Natural killer cell treated with Interleukin-12 subunit alpha and Interleukin-12 subunit beta and Interleukin-15 and Interleukin-18, amount 100 ng/mL, for 72 hours (primary cell): ENCODE measurements around the gene INO80. TPM values are rescaled to one million over a fixed set of nuclear protein-coding genes. Genes with fewer than 3 reads are reported as not detected.

Experiments used
- ATAC-seq, 2 donors: fragments of 150-1000 bp; cut with Tn5 transposase in 1 of 2; sonication (Bioruptor Pico), chemical (Tn5 transposase) in 1 of 2; 2 replicates each; pipeline ENCODE4 v1.10.0; 2021
- DNase-seq: peaks from one replicate; pipeline ENCODE4 v3.0.0; 2022; ENCODE audit warnings: low spot score
- H3K27ac Mint-ChIP-seq, 2 donors: 1 replicate in 1 of 2; 2 replicates in 1 of 2; pipeline ENCODE4 v1.8.0; 2022; ENCODE audit warnings: mixed read lengths in 2 of 2, mild to moderate bottlenecking in 1 of 2, moderate library complexity in 1 of 2
- H3K27me3 Mint-ChIP-seq, 2 donors: 1 replicate in 1 of 2; 2 replicates in 1 of 2; pipeline ENCODE4 v1.8.0; 2022; ENCODE audit warnings: mixed read lengths in 2 of 2
- H3K36me3 Mint-ChIP-seq: one replicate; pipeline ENCODE4 v1.8.0; 2022; ENCODE audit warnings: mixed read lengths
- H3K4me1 Mint-ChIP-seq, 2 donors: 1 replicate in 1 of 2; 2 replicates in 1 of 2; pipeline ENCODE4 v1.8.0; 2022; ENCODE audit warnings: low read depth in 2 of 2, mixed read lengths in 2 of 2, mild to moderate bottlenecking in 1 of 2
- H3K4me3 Mint-ChIP-seq: one replicate; pipeline ENCODE4 v1.8.0; 2022; ENCODE audit warnings: mixed read lengths
- H3K9me3 Mint-ChIP-seq: 2 replicates; pipeline ENCODE4 v1.8.0; 2022; ENCODE audit warnings: mixed read lengths
- total RNA-seq, 2 donors: library from RNA; stranded (reverse); gene quantifications; one replicate each; pipeline ENCODE4 v1.2.3, GENCODE V29; 2022

INO80 gene
- total RNA-seq, 2 donors from 2014 or later = 34.3 to 55.7 TPM

GRCh38 chr15:41051139-41051538 lies 64.9 kb downstream of the INO80 start:
- no peak for ATAC-seq
- H3K9me3 Mint-ChIP-seq = no peaks in the 10 kb centered on the region
- H3K27ac Mint-ChIP-seq = no peak overlapping the region
- H3K36me3 Mint-ChIP-seq = peaks cover 52% of the 10 kb centered on the region
- peaks cover 0 to 4% of the 10 kb centered on the region in 2 donors for H3K4me1 Mint-ChIP-seq
- H3K4me3 Mint-ChIP-seq = no peak overlapping the region
- no peak for DNase-seq
- H3K27me3 Mint-ChIP-seq = no peaks in the 10 kb centered on the region

GRCh38 chr15:41048852-41049251 lies 67.2 kb downstream of the INO80 start:
- DNase-seq (no peak), ATAC-seq (no peak)
- Mint-ChIP-seq H3K4me3 (no peak overlapping the region), H3K4me1 (peaks cover 0 to 4% of the 10 kb centered on the region in 2 donors), H3K27ac (peak overlapping the region in 1 of 2 donors; percentile 38), H3K36me3 (peaks cover 41% of the 10 kb centered on the region), H3K27me3 (no peaks in the 10 kb centered on the region), H3K9me3 (no peaks in the 10 kb centered on the region)

GRCh38 chr15:41048397-41048796 lies 67.7 kb downstream of the INO80 start:
- DNase-seq (no peak), ATAC-seq (no peak)
- Mint-ChIP-seq H3K4me3 (no peak overlapping the region), H3K36me3 (peaks cover 42% of the 10 kb centered on the region), H3K4me1 (peaks cover 0 to 4% of the 10 kb centered on the region in 2 donors), H3K27ac (peak overlapping the region in 1 of 2 donors; percentile 38), H3K9me3 (no peaks in the 10 kb centered on the region), H3K27me3 (no peaks in the 10 kb centered on the region)

GRCh38 chr15:41047474-41047873 lies 68.6 kb downstream of the INO80 start:
- H3K4me3 Mint-ChIP-seq = no peak overlapping the region
- no peak for DNase-seq
- H3K27me3 Mint-ChIP-seq = no peaks in the 10 kb centered on the region
- H3K4me1 Mint-ChIP-seq = peaks cover 0 to 4% of the 10 kb centered on the region in 2 donors
- no peak overlapping the region for H3K27ac Mint-ChIP-seq
- ATAC-seq = no peak
- H3K9me3 Mint-ChIP-seq = no peaks in the 10 kb centered on the region
- peaks cover 45% of the 10 kb centered on the region for H3K36me3 Mint-ChIP-seq

GRCh38 chr15:41043276-41043951 lies 72.7 kb downstream of the INO80 start:
- peaks cover 0 to 4% of the 10 kb centered on the region in 2 donors for H3K4me1 Mint-ChIP-seq
- H3K4me3 Mint-ChIP-seq = no peak overlapping the region
- H3K9me3 Mint-ChIP-seq = no peaks in the 10 kb centered on the region
- H3K27me3 Mint-ChIP-seq = no peaks in the 10 kb centered on the region
- DNase-seq = no peak
- peaks cover 25% of the 10 kb centered on the region for H3K36me3 Mint-ChIP-seq
- no peak for ATAC-seq
- no peak overlapping the region for H3K27ac Mint-ChIP-seq

GRCh38 chr15:41042851-41043250 lies 73.2 kb downstream of the INO80 start:
- Mint-ChIP-seq H3K27ac (no peak overlapping the region), H3K36me3 (peaks cover 27% of the 10 kb centered on the region), H3K4me1 (peaks cover 0 to 4% of the 10 kb centered on the region in 2 donors), H3K9me3 (no peaks in the 10 kb centered on the region), H3K27me3 (no peaks in the 10 kb centered on the region), H3K4me3 (no peak overlapping the region)
- DNase-seq (no peak), ATAC-seq (no peak)

GRCh38 chr15:41039121-41039520 lies 77.0 kb downstream of the INO80 start:
- no peak for ATAC-seq
- no peak for DNase-seq
- H3K27ac Mint-ChIP-seq = no peak overlapping the region
- no peaks in the 10 kb centered on the region for H3K9me3 Mint-ChIP-seq
- no peak overlapping the region for H3K4me3 Mint-ChIP-seq
- H3K4me1 Mint-ChIP-seq = peaks cover 0 to 4% of the 10 kb centered on the region in 2 donors
- peaks cover 20% of the 10 kb centered on the region for H3K36me3 Mint-ChIP-seq
- no peaks in the 10 kb centered on the region for H3K27me3 Mint-ChIP-seq

- ATAC-seq = no peak
Measured at GRCh38 chr15:41032079-41032328, 84.1 kb downstream of the INO80 start.

GRCh38 chr15:41031232-41032078 lies 84.6 kb downstream of the INO80 start:
- peaks cover 0 to 6% of the 10 kb centered on the region in 2 donors for H3K4me1 Mint-ChIP-seq
- peak overlapping the region in 1 of 2 donors; percentile 71 for H3K27ac Mint-ChIP-seq
- H3K36me3 Mint-ChIP-seq = peaks cover 18% of the 10 kb centered on the region

More at GRCh38 chr15:41032079-41032328, 84.1 kb downstream of the INO80 start:
- Mint-ChIP-seq H3K9me3 (no peaks in the 10 kb centered on the region), H3K27ac (peak overlapping the region in 1 of 2 donors; percentile 71), H3K4me1 (peaks cover 0 to 6% of the 10 kb centered on the region in 2 donors), H3K4me3 (no peak overlapping the region), H3K36me3 (peaks cover 13% of the 10 kb centered on the region), H3K27me3 (no peaks in the 10 kb centered on the region)
- DNase-seq = no peak

GRCh38 chr15:41028853-41029252 lies 87.2 kb downstream of the INO80 start:
- H3K4me3 Mint-ChIP-seq = no peak overlapping the region
- H3K36me3 Mint-ChIP-seq = peaks cover 20% of the 10 kb centered on the region
- DNase-seq = no peak
- no peak overlapping the region for H3K27ac Mint-ChIP-seq
- ATAC-seq = no peak
- H3K4me1 Mint-ChIP-seq = peaks cover 0 to 6% of the 10 kb centered on the region in 2 donors
- H3K27me3 Mint-ChIP-seq = no peaks in the 10 kb centered on the region
- H3K9me3 Mint-ChIP-seq = no peaks in the 10 kb centered on the region

More at GRCh38 chr15:41031232-41032078, 84.6 kb downstream of the INO80 start:
- DNase-seq (no peak), ATAC-seq (no peak)
- Mint-ChIP-seq H3K27me3 (no peaks in the 10 kb centered on the region), H3K4me3 (no peak overlapping the region), H3K9me3 (no peaks in the 10 kb centered on the region)

- H3K4me3 Mint-ChIP-seq = no peak overlapping the region
- H3K9me3 Mint-ChIP-seq = no peaks in the 10 kb centered on the region
- no peaks in the 10 kb centered on the region for H3K4me1 Mint-ChIP-seq
- no peak overlapping the region for H3K27ac Mint-ChIP-seq
- DNase-seq (no peak), ATAC-seq (no peak)
- peaks cover 15% of the 10 kb centered on the region for H3K36me3 Mint-ChIP-seq
- H3K27me3 Mint-ChIP-seq = no peaks in the 10 kb centered on the region
Measured at GRCh38 chr15:41025393-41025792, 90.7 kb downstream of the INO80 start.

- no peaks in the 10 kb centered on the region for H3K9me3 Mint-ChIP-seq
- no peak overlapping the region for H3K4me3 Mint-ChIP-seq
- ATAC-seq = no peak
- no peaks in the 10 kb centered on the region for H3K27me3 Mint-ChIP-seq
- H3K27ac Mint-ChIP-seq = no peak overlapping the region
- no peaks in the 10 kb centered on the region for H3K4me1 Mint-ChIP-seq
- no peak for DNase-seq
- H3K36me3 Mint-ChIP-seq = peaks cover 15% of the 10 kb centered on the region
Measured at GRCh38 chr15:41024885-41025284, 91.2 kb downstream of the INO80 start.

GRCh38 chr15:41024131-41024530 lies 91.9 kb downstream of the INO80 start:
- H3K36me3 Mint-ChIP-seq = peaks cover 15% of the 10 kb centered on the region
- no peak for DNase-seq
- H3K4me3 Mint-ChIP-seq = no peak overlapping the region
- ATAC-seq = no peak
- H3K9me3 Mint-ChIP-seq = no peaks in the 10 kb centered on the region
- no peak overlapping the region for H3K27ac Mint-ChIP-seq
- no peaks in the 10 kb centered on the region for H3K27me3 Mint-ChIP-seq
- no peaks in the 10 kb centered on the region for H3K4me1 Mint-ChIP-seq

- no peaks in the 10 kb centered on the region for H3K9me3 Mint-ChIP-seq
- DNase-seq = no peak
- peaks cover 0 to 3% of the 10 kb centered on the region in 2 donors for H3K4me1 Mint-ChIP-seq
- H3K27ac Mint-ChIP-seq = no peak overlapping the region
- peak in 1 of 2 donors; percentile 40 for ATAC-seq
- H3K27me3 Mint-ChIP-seq = no peaks in the 10 kb centered on the region
- no peak overlapping the region for H3K4me3 Mint-ChIP-seq
- H3K36me3 Mint-ChIP-seq = peaks cover 15% of the 10 kb centered on the region
Measured at GRCh38 chr15:41022487-41023090, 93.5 kb downstream of the INO80 start.
